ENCODE data around the gene ANAPC2.

Gene ANAPC2

GRCh38 chr9:137171149-137171900 lies 17.0 kb downstream of the ANAPC2 start:
- no peak overlapping the region for H3K4me3 ChIP-seq (ENCODE audit: low read depth, low read length)
- no peak for TF ChIP-seq CTCF (IDR thresholded peaks at IDR 0.05; ENCODE audit: low read depth, low read length)
- H3K36me3 ChIP-seq, result no peaks in the 10 kb centered on the region
- no peaks in the 10 kb centered on the region for H3K9me3 ChIP-seq (ENCODE audit: severe bottlenecking)
- H3K27ac ChIP-seq, result no peak overlapping the region
- no peak for DNase-seq
- H3K27me3 ChIP-seq (ENCODE audit: insufficient read depth, low read depth, severe bottlenecking), result no peaks in the 10 kb centered on the region

- no peak for DNase-seq
- no peak for TF ChIP-seq CTCF (IDR thresholded peaks at IDR 0.05; ENCODE audit: low read depth, low read length)
- no peaks in the 10 kb centered on the region for H3K9me3 ChIP-seq (ENCODE audit: severe bottlenecking)
- no peaks in the 10 kb centered on the region for H3K36me3 ChIP-seq
- no peak overlapping the region for H3K4me3 ChIP-seq (ENCODE audit: low read depth, low read length)
- no peaks in the 10 kb centered on the region for H3K27me3 ChIP-seq (ENCODE audit: insufficient read depth, low read depth, severe bottlenecking)
- H3K27ac ChIP-seq, result no peak overlapping the region
Measured at GRCh38 chr9:137170486-137171148, 17.7 kb downstream of the ANAPC2 start.

- H3K4me3 ChIP-seq (ENCODE audit: low read depth, low read length), result peak within 1 kb of the TSS; percentile 48
- peak within 1 kb of the TSS; percentile 61 for H3K27ac ChIP-seq
- no peaks in the 10 kb centered on the region for H3K27me3 ChIP-seq (ENCODE audit: insufficient read depth, low read depth, severe bottlenecking)
- no peaks in the 10 kb centered on the region for H3K9me3 ChIP-seq (ENCODE audit: severe bottlenecking)
- H3K36me3 ChIP-seq, result no peaks in the 10 kb centered on the region
- no peak for TF ChIP-seq CTCF (IDR thresholded peaks at IDR 0.05; ENCODE audit: low read depth, low read length)
- no peak for DNase-seq
Measured at GRCh38 chr9:137169896-137170358, 18.4 kb downstream of the ANAPC2 start, which contains the start of gene LRRC26. LRRC26 (minus strand) TSS chr9:137170051; CDS start chr9:137169943, 108 bp downstream.

GRCh38 chr9:137168904-137169856 lies 19.2 kb downstream of the ANAPC2 start:
- no peaks in the 10 kb centered on the region for H3K9me3 ChIP-seq (ENCODE audit: severe bottlenecking)
- no peaks in the 10 kb centered on the region for H3K27me3 ChIP-seq (ENCODE audit: insufficient read depth, low read depth, severe bottlenecking)
- peak; percentile 59 for DNase-seq
- H3K27ac ChIP-seq, result peak overlapping the region; percentile 61
- peak overlapping the region; percentile 48 for H3K4me3 ChIP-seq (ENCODE audit: low read depth, low read length)
- no peak for TF ChIP-seq CTCF (IDR thresholded peaks at IDR 0.05; ENCODE audit: low read depth, low read length)
- no peaks in the 10 kb centered on the region for H3K36me3 ChIP-seq

GRCh38 chr9:137168573-137168903 lies 19.8 kb downstream of the ANAPC2 start:
- Histone ChIP-seq H3K9me3 (ENCODE audit: severe bottlenecking) (no peaks in the 10 kb centered on the region), H3K27me3 (ENCODE audit: insufficient read depth, low read depth, severe bottlenecking) (no peaks in the 10 kb centered on the region), H3K36me3 (no peaks in the 10 kb centered on the region), H3K4me3 (ENCODE audit: low read depth, low read length) (peak overlapping the region; percentile 48), H3K27ac (peak overlapping the region; percentile 61; the same call in 1 of the 2 replicates)
- TF ChIP-seq CTCF (IDR thresholded peaks at IDR 0.05; ENCODE audit: low read depth, low read length), result no peak
- DNase-seq, result no peak
